A204.1 (cell line): ENCODE measurements around the gene ELL2.
"Not testable (repeated sequence)": the region's sequence is repeated elsewhere in the genome, so short reads cannot be mapped to it uniquely, and the experiment has no call there.

Source experiments
- FAIRE-seq: peaks from 2 replicates; lab custom pipeline; 2012; peaks lifted over from hg19 to GRCh38; lab: Jason Lieb, UNC

Gene ELL2

GRCh38 chr5:95859661-95860060, 102.0 kb downstream of the ELL2 start:
- FAIRE-seq = no peak

DNA sequence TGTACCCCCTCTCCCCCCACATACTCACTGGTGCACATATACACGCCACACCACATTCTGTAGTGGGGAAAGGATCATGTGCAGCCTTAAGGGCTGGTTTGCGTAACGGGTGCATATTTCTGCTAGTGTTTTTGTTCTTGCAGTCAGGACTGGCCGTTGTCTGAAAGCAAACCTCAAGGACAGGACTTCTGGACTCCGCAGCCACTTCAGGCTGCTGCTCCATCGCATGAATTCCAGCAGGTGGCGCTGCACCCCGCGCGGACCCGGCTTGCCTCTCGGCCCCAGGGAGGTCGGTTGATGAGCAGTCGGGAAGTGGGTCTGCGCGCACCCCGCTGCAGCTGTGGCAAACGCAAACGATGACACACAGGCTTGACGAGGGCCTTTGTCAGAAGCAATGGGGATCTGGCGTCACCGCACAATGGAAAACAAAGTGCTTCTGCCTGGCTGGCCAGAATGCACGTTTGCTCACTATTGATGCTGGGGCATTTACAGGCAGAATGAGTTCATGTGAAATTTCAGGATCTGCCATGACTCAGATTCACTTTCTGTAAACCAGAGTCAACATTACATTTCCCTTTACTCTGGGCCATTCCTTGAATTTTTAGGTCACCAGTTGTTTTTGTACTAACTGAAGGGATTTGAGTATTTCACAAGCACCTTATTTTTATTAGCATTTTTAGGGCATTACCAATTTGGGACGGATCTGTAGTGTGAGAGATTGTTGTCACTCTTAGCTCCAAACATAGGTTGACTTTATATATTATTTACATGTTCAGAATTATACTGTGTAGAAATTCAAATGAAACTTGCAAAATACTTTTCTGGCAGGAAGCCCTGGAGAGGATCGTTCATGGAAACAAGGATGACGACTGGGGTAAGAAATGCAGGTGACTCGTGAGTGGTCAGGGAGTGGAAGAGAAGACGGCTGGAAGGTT, 102.7 kb downstream of the ELL2 start:
- no peak for FAIRE-seq

- no peak for FAIRE-seq
These were observed 103.6 kb downstream of the ELL2 start for GRCh38 chr5:95858023-95858461.

DNA sequence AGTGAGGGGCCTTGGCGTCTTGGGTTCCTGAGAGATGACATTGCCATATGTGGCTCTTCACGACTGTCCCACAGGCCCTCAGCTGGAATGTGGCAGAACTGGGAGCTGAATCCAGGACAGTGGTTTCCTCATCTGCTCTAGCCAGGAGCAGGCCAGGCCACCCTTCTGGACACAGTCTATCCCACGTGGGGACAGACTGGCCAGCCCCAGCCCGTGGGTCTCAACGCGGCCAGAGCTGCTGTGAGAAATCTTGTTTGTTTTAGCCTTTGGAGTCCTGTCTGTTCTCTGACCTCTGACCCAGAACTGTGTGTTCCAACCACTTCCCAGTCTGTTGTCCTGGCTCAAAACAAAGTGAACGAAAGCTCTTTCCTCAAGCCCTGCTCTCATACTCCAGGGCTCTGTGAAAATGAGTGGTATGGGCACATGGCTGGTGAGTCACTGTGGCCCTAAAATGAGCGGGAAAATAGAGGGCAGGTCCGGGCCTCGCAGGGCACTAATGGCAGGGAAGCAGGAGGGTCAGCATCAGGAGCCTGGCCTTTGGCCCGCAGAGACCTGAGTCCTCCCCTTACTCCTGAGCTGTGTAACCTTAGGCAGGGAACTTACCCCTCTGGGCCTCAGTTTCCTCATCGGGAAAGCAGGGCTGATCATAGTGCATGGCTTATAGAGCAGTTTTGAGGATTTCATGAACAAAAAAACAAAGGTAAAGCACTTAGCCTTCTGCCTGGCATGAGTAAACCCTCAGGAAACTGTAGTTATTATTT, 104.3 kb downstream of the ELL2 start:
- no peak for FAIRE-seq

DNA sequence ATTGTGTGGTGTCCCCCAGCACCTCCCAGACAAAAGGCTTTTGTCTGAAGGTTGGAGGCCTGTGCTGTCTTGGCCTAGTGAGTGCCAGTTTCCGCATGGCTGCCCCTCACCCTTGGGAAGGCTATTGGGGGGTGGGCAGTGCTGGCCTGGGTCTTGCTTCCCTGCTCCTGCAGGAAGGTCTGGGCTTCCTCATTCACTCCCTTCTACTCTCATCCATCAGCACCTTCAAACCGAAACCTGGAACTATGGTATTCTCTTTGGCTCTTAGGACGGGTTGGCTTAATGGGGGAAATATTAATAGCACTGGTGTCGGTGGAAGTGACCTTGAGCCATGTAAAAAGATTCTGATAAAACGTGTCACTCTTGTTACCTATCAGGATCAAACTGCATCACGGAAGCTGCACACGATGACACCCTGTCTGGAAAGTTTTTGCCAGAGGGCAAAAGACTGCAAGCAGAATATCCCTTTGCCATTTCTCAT, 105.1 kb downstream of the ELL2 start:
- FAIRE-seq = no peak

GRCh38 chr5:95853490-95853889, 108.2 kb downstream of the ELL2 start:
- FAIRE-seq = no peak

GRCh38 chr5:95852567-95852966, 109.1 kb downstream of the ELL2 start:
- FAIRE-seq = no peak

DNA sequence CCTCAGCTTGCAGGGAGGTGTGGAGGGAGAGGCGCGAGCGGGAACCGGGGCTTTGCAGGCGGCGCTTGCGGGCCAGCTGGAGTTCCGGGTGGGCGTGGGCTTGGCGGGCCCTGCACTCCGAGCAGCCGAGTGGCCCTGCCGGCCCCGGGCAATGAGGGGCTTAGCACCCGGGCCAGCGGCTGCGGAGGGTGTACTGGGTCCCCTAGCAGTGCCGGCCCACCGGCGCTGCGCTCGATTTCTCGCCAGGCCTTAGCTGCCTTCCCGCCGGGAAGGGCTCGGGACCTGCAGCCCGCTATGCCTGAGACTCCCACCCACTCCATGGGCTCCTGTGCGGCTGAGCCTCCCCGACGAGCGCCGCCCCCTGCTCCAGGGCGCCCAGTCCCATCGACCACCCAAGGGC, 110.5 kb downstream of the ELL2 start:
- FAIRE-seq = not testable (repeated sequence)

DNA sequence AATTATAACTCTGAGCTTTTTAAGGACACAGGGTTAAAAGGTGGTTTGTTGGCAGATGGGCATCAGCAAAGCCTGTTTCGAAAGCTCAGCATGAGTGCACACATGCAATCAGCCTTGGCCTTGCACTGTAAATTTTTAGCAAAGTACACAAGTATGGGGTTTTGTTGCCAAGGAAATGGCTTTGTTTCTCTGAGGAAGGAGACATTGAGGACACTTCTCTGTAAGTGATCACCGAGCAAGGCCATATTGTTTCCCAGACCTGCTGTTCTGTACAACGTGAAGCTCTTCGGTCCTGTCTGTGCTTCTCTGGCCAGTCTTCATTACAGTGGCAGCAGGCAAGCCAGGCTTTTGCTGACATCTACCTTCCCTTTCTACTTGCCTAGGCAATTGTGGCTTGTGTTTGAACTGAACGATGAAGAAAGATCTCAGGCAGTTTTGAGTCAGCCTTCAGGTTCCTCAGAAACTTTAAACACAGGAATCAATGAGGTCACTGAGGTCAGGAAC, 111.2 kb downstream of the ELL2 start:
- no peak for FAIRE-seq

DNA sequence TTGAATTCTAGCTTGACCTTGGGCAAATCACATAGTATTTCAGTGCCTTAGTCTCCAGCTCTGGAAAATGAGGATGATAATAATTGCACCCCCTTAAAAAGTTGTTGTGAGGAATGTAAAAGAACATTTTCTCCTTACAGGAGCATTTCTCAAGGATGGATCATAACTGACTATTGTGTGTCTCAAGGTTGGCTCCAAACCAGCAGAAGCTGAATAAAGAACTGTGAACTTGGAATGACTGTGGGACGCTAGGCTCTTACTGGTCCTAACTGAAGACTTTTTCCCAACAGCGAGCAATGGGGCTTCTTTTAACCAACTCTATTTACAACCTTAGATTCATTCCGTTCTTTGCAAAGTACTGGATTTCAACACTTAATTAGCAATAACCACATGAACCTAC, 113.0 kb downstream of the ELL2 start:
- FAIRE-seq = no peak

- FAIRE-seq = no peak
These were observed 114.4 kb downstream of the ELL2 start for GRCh38 chr5:95847261-95847592.

DNA sequence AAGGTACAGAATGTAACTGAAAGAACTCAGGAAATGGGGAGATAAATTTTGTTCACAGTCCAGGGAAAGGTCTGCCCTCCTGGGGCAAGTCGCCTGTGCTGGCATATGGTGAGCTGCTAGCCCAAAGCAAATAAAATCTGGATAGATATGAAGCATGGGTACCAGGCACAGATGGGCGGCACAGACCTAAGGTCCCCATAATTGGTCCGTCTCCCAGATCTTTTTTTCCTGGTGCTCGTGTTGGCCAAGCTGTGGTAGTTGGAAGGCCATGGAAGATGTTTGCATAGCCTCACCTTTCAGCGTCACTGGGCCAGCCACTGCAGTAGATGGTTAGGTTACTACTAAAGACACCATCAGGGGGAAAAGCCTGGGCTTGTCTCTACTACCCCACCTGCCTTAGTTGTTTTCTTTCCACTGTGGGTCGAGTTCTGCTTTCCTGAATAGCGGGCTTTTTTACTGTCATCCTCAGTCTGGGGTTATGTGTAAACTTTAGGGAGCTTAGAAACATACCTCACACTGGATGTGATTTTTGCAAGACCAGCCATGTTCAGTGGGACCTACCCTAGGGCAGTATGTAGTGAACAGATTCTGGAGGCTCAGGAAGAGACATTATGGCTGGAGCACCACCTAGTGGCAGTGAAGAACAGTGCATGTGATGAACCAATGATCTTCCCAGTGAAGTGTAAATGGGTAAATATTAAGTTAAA, 114.9 kb downstream of the ELL2 start:
- peak; percentile 55 for FAIRE-seq

DNA sequence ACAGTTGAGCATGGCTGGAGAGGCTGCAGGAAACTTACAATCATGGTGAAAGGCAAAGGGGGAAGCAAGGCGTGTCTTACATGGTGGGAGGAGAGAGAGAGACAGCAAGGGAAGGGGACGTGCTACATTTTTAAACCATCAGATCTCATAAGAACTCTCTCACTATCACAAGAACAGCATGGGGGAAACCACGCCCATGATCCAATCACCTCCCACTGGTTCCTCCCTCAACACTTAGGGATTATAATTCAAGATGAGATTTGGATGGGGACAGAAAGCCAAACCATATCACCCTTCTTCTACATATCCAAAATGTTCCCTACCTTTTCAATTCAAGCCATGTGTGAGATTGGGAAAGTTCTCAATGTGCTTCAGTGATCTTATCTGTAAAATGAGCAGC, 116.3 kb downstream of the ELL2 start:
- no peak for FAIRE-seq

DNA sequence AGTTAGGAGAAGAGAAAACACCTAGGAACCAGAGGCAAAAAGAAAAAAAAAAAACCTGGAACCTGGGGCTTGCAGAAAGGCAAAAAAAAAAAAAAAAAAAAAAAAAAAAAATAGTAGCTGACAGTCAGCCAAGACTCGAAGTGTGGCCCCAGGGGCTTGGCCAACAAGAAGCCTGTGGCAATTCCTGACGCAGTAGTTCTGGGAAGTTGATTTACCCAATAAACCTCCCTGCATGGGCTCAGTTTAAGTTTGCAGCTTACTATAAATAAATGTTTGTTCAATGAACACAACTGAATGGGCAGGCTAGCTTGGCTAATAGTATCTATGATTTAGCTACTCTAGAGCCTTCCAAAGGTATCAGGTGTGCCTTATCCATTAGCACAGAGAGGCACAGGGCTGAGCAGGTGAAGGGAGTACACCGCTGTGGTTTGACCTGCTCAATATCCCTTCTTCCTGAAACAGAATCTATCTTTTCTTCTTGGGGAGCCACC, 117.9 kb downstream of the ELL2 start:
- FAIRE-seq = no peak

DNA sequence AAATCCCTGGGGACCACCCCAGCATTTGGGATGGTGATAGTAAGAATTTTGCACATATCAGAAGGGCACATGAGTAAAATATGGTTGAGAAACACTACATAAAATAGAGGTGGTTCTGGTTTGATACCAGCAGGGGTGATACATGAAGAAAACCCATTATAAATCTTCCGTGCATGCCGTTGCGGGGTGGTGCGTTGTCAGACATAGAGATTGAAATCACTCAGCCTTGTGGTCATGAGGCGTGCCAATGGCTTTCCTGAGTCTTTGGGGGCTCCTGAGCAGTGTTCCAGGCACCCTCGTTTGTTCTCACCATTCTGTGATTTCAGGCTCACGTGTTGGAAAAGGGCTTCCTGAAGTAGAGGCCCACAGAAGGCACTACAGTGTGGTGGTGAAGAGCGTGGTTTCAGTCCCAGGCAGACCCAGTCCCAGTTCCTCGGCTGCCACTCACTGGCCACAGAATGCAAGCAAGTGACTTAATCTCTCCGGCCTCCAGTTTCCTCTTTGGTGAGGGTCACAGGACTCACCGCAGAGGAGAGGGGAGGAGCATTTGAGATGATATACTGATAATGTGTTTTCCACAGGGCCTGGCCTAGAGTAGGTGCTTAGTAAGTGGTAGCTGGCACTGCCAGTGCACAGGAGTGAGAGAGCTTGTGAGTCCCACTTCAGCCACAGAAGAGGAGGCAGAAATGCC, 118.7 kb downstream of the ELL2 start:
- no peak for FAIRE-seq

DNA sequence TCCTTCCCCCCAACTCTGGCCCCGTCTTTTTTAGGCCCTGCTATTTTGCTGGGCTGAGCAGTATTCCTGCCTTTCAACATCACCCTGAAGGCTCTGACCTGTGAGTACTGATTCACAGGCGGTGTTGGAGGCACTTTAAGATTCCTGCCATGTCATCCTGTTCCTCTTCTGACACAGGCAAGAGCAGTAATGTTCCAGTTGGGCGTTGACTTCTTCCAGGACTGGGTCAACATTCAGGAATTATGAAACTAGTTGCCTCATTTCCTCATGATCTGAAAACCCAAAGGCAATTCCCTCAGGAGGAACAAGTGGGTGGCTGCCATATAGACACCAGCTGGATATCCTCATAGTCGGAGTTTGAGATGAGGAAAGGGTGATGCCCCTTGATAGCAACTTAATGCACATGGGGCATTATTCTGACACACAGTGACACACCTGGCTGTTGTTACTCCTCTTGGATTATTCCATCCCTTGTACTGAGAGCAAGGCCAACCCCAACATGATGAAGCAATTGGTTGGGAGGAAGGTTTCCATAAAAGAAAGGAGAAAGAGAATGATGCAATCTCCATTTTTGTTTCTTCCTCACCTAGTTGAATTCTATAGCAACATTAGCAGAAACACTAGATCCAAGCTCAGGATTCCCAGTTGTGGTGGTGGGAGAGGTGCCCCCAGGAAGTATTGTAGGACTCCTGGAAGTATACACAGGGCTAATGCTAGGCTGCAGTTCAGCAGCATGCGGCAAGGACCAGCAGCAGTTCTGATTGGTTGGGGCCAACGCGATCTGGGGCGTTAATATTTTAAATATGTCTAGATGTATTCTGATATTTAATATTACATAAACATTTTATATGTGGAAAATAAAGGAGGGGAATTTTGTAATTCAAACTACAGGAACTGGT, 119.5 kb downstream of the ELL2 start:
- FAIRE-seq = no peak

DNA sequence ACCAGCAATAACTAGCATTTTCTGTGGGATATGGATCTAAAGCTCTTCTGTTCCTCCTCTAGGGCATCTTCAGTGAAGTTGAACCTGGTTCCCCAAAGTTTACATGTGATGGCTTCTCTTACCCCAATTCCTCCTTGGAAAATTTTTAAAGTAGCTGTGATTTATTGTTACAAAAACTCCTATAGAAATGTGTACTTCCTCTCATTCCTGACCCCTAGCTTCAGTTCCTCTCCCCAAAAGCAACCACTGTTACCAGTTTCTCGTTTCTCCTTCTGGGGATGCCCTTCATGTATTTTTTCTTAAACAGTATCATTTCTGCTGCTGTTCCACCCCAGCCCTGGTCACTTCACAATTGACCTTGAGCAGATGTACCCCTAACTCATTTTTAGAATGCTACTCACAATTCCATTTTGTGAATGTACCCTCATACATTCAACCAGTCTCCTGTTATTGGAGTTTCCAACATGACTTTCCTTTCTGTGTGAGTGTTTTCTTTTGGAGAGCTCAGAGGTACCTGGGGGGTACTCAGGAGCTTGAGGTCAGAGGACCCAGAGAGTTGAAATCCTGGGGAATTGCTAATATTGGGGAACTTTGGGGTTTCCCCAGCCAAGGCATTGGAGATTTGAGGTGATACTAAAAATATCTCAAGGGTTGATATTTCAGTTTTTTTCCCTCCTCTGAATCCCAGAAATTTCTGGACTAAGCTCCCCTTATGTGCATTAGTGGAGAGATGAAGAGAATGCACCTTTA, 120.5 kb downstream of the ELL2 start:
- FAIRE-seq = no peak

DNA sequence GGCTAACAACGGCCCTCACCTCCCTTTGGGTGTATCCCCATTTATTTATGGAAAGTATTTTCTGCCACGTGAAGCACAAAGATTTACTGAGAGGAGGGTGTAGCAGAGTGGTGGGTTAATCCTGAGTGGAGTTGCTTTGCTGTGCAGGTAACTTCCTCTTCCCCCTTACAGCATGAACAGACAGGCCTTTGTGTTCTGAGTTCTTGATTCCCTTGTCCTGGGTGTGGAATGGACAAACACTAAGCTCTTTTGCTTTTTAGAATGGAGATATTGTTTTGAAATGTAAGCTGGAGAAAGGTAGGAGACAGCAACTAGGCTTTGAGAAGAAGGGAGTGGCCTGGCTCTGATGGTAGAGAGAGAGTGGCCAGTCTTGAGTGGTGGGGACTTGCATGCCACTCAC, 122.0 kb downstream of the ELL2 start:
- FAIRE-seq = no peak

GRCh38 chr5:95838556-95838955, 123.1 kb downstream of the ELL2 start:
- FAIRE-seq = no peak

DNA sequence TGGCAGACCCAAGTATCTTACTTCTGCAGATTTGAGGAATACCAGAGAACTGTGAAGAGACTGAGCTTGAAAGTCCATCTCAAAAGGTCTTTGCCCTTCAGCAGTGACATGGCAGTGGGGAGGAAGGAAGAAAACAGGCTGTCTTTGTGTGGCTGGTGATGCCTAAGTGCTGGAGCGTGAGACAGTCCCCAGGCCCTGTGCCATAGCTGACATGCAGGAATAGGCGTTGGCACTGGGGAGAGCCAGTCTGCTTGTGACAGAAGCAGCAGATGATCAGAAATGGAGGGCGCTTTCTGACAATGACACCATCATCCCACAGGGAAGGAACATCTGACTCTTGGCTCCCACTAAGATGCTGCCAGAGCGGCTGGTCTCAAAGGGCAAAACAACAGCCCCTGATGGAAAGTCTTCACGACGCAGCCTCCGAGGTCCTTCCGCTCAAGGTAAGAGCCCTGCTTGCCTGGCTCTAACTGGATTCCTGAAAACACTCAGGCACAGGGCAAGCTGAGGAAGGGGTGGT, 123.6 kb downstream of the ELL2 start:
- FAIRE-seq = no peak
